ENCODE data around the gene RBM4. TPM values are rescaled to one million over a fixed set of nuclear protein-coding genes. Genes with fewer than 3 reads are reported as not detected.

The RBM4 gene
- total RNA-seq, 2 donors from 2014 or later, result 61.2 to 84.0 TPM

GRCh38 chr11:66670816-66671215, 32.3 kb downstream of the RBM4 start:
- no peak for ATAC-seq (ENCODE audit: insufficient number of reproducible peaks, low FRiP score, low read depth)

GRCh38 chr11:66674964-66675602, 36.6 kb downstream of the RBM4 start:
- no peak overlapping the region for H3K4me3 ChIP-seq
- no peak for DNase-seq (ENCODE audit: low spot score)

More at GRCh38 chr11:66670816-66671215, 32.3 kb downstream of the RBM4 start:
- no peak for DNase-seq (ENCODE audit: low spot score)
- Histone ChIP-seq H3K36me3 (peaks cover 4% of the 10 kb centered on the region), H3K4me3 (no peak overlapping the region), H3K9me3 (no peaks in the 10 kb centered on the region), H3K4me1 (ENCODE audit: control insufficient read depth in 1 of 2, low read depth in 2 of 2) (peaks cover 5 to 40% of the 10 kb centered on the region in 2 donors), H3K27me3 (replicated peaks; ENCODE audit: insufficient read depth) (no peaks in the 10 kb centered on the region), H3K27ac (no peak overlapping the region)
- no peak for TF ChIP-seq CTCF (IDR thresholded peaks at IDR 0.05)

GRCh38 chr11:66676282-66676919, 37.9 kb downstream of the RBM4 start:
- DNase-seq (ENCODE audit: low spot score), result no peak
- H3K36me3 ChIP-seq, result no peaks in the 10 kb centered on the region
- H3K27me3 ChIP-seq (replicated peaks; ENCODE audit: insufficient read depth), result no peaks in the 10 kb centered on the region
- H3K9me3 ChIP-seq, result no peaks in the 10 kb centered on the region
- no peak overlapping the region for H3K27ac ChIP-seq
- H3K4me1 ChIP-seq (ENCODE audit: control insufficient read depth in 1 of 2, low read depth in 2 of 2), result peaks cover 13 to 34% of the 10 kb centered on the region in 2 donors
- no peak for ATAC-seq (ENCODE audit: insufficient number of reproducible peaks, low FRiP score, low read depth)
- TF ChIP-seq CTCF (IDR thresholded peaks at IDR 0.05), result no peak
- peak overlapping the region; percentile 88 for H3K4me3 ChIP-seq

More at GRCh38 chr11:66674964-66675602, 36.6 kb downstream of the RBM4 start:
- Histone ChIP-seq H3K4me1 (ENCODE audit: control insufficient read depth in 1 of 2, low read depth in 2 of 2) (peaks cover 13 to 44% of the 10 kb centered on the region in 2 donors), H3K27ac (no peak overlapping the region), H3K36me3 (no peaks in the 10 kb centered on the region), H3K27me3 (replicated peaks; ENCODE audit: insufficient read depth) (no peaks in the 10 kb centered on the region), H3K9me3 (no peaks in the 10 kb centered on the region)
- TF ChIP-seq CTCF (IDR thresholded peaks at IDR 0.05), result no peak
- no peak for ATAC-seq (ENCODE audit: insufficient number of reproducible peaks, low FRiP score, low read depth)

- DNase-seq (ENCODE audit: low spot score), result no peak
- peaks cover 13 to 34% of the 10 kb centered on the region in 2 donors for H3K4me1 ChIP-seq (ENCODE audit: control insufficient read depth in 1 of 2, low read depth in 2 of 2)
- no peaks in the 10 kb centered on the region for H3K9me3 ChIP-seq
- peak overlapping the region; percentile 95 to 96 for H3K27ac ChIP-seq
- no peak for ATAC-seq (ENCODE audit: insufficient number of reproducible peaks, low FRiP score, low read depth)
- H3K36me3 ChIP-seq, result no peaks in the 10 kb centered on the region
- TF ChIP-seq CTCF (IDR thresholded peaks at IDR 0.05), result no peak
- peak overlapping the region; percentile 88 for H3K4me3 ChIP-seq
- no peaks in the 10 kb centered on the region for H3K27me3 ChIP-seq (replicated peaks; ENCODE audit: insufficient read depth)
Measured at GRCh38 chr11:66676931-66677598, 38.6 kb downstream of the RBM4 start.

Measured in thoracic aorta (tissue), 2 donors.